GM18507 (cell line): ENCODE results near the gene KERA.
"Not testable (repeated sequence)": the region's sequence is repeated elsewhere in the genome, so short reads cannot be mapped to it uniquely, and the experiment has no call there.

ENCODE experiments used
- DNase-seq: peaks from one replicate; pipeline ENCODE4 v3.0.0; 2011; ENCODE audit warnings: low read depth; ENCODE audit not compliant: insufficient read length; ENCODE audit errors: extremely low spot score
- FAIRE-seq: peaks from 2 replicates; lab custom pipeline; 2011; peaks lifted over from hg19 to GRCh38; lab: Jason Lieb, UNC

KERA gene, protein sequence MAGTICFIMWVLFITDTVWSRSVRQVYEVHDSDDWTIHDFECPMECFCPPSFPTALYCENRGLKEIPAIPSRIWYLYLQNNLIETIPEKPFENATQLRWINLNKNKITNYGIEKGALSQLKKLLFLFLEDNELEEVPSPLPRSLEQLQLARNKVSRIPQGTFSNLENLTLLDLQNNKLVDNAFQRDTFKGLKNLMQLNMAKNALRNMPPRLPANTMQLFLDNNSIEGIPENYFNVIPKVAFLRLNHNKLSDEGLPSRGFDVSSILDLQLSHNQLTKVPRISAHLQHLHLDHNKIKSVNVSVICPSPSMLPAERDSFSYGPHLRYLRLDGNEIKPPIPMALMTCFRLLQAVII

DNA sequence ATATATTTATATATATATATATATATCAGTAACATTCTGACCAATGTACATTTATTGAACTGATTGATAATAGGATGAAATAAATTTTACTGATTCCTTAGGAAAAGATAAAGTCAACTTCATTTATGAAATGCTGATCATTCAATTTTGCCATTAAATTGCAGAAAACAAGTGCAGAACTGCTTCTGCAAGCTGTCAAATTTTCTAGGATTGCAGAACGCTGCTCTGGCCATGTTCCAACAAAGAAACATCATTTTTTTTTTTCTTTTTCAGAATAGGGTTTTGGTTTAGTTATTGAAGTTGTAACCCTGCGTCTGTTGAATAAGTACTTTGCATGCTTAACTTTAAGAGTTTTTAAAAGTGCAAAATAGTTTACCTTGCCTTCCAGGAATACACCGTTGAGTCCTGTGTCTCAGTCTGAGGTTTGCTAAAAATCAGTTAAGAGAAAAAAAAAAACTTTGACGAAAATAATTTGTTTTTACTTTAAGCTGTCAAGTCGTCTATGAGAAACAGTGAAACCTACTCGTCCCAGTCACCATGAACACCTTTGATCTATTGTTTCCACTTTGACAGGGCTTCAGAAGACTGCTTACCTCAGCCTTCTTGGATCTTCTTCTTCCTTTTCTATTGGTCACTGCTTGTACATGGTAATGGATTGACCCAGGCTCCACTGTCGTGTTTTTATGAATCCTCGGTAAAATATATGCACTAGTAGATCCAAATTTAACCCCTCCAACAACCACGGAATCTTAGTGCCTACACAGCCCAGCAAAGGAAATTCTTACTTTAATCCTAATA is at the start of gene KERA:
Gene KERA (minus strand): TSS at position 657 of the 798 bp plus-strand sequence. CDS start 1,743 bp downstream, outside the sequence.
- FAIRE-seq (no peak), DNase-seq (no peak)

DNA sequence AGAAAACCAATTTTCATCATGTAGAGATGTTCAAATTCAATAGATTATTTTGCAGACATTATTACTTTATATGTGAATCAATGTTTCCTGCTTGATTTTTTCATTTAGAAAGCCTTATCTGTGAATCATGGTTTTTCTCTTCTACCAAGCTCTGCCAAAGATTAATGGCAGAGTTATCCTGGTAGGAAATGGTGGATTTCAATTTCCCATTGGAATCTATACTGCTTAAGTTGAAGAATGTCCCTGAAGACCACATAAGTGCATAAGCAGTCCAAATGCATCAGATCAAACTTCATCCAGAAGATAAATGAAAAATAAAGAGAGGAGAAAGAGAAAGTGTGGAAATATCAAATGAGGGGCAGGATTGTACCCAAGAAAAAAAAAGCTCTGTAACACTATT is 48.5 kb upstream of the KERA start:
- DNase-seq (no peak), FAIRE-seq (no peak)

DNA sequence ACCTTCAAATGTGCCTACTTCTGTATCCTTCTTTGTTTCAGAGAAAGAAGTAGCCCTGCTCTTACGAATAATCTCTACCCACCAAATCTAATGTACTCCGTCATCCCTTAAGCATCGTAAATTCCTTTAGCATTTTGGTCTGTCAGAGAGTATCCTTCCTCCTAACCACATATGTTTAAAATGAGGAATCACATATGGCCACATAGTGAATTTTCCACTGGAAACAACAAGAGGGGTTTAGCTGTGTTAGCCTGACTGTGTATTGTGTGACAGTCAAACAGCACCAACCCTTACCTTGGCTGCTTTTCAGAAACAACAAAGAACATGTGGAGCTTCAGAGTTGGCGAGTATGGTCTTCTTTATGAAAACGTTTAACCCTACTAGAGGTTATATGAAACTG is 48.0 kb upstream of the KERA start:
- DNase-seq (no peak), FAIRE-seq (no peak)

DNA sequence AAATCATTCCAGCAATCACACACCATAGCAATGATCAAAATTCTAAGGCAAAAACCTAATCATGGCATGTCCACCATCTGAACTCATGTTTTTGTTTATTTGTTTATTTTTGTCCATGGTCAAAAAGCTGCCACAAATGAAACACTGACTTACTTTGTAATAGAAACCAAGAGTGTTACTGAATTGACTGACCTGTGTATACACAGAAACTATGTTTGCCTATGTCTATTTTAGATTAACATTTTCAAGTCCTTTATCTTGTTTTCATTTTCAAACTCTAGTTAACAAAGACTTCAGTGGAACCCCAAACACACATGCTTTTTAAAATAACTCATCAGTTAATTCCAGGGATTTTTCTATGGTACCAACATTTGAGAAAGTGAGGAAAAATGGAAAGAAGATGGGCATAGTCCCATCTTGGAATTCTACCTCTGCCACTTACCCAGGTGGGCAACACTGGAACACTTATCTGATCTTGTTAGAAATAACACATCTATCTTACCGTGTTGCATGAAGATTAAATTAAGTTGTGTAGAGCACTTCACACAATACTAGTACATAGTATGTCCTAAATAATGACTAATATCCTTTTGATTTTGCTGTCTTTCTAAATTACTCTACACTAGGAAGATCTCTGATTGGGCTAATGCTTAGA is 47.1 kb upstream of the KERA start:
- FAIRE-seq: peak; percentile 31

DNA sequence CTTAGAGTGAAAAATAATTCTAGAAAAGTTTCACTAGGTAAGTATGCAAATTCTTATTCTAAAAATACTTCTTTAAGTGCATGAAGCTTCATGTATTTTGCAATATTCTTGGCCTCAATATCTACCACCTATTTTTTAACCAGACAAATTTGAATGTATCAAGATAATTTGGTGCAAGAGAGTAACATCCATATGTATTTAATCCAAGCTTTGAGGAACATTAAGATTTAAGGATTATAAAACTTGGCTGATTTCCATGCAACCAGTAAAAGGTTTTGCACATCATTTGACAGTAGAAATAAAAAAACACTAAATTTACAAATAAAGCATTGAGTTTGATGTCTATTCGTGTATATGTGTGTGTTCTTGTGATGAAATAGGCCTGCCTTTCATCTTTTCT is 45.8 kb upstream of the KERA start:
- FAIRE-seq (no peak), DNase-seq (no peak)

More for the DNA sequence above, 47.1 kb upstream of the KERA start:
- DNase-seq: no peak

DNA sequence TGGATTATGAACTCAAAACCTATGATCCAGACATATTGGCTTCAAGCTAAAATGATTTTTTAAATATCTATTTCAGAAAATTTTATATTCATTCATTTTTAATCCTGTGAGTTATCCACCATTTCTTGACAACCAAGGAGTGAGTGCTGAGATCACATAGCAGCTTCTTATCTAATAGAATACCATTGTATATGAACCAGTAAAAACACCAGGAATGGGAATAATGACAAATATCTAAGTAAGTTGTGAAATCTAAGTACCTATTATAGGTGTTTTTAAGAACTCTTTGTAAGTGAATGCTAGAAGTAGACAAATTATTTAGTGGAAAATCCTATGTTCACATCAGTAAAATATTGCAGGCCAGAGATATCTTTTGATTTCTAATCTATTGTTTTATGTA is 45.3 kb upstream of the KERA start:
- DNase-seq: no peak
- FAIRE-seq: no peak

DNA sequence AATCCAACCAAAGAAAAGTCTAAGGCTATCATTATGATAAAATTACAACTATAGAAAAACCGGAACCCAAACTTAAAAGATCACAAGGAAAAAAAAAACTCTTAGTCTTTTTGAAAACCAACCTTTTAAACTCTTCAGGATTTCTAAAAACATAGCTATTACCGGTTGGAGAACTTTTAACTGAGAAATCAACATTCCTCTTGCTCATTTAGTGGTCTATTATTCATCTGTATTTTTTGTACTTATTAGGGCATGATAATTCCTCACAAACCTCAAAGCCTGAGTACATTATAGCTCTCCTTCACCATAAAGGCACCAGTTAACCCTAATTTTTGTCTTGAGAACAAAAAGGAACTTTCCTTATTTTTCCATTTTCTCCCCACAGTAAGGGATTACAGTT is 43.1 kb upstream of the KERA start:
- FAIRE-seq (no peak), DNase-seq (no peak)

DNA sequence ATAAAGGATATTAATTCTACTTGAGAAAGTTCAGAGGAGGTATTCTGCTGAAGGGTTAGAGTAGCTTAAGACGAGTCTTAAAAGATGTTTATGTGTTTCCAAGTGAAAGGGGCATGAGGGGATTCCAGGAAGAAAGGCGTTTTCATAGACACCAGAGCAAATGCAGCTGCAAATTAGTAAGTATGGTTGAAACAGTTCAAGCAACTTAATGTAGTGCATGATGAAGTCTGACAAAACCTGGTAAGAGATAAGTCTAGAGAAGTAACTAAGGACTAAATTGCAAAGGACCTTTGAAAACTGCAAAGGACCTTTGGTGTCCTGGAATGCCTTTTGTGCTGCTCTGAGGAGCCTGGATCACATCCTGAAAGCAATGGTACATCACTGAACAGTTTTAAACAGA is 42.0 kb upstream of the KERA start:
- DNase-seq: no peak

DNA sequence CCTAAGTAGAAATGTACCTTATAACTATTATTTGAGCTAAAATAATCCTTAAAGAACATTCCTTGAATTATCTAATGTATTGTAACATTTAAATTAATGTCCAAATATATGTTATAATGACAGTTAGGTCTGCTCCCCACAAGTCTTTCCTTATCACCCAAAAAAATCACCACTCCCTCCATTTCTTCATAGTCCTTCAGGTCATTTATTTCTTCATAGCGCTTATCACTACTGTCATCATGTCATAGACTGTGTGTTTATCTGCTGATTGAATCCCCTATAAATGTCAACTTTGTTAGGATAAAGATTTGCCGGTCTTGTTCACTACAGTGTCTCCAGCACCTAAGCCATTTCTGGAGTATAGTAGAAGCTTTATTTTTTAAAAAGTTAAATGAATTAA is 41.5 kb upstream of the KERA start:
- FAIRE-seq: no peak
- no peak for DNase-seq

More for the DNA sequence above, 42.0 kb upstream of the KERA start:
- FAIRE-seq: no peak

DNA sequence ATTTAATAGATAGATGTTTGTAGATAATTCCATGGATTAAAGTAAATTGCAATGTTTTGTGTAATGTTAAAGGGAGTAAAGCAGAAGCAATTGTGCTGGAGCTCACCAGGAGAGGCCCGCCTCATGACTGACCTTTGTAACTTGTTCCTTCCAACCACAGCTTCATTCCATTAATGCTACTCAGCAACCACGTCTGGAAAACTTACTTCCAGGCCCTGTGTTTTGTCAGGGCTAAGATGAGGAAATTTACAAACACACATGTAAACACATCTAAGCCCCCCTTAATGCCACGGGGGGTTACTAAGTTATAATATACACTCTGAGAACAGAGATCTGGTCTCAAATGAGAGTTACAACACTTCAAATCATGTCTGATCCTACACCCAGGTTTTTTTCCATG is 41.1 kb upstream of the KERA start:
- DNase-seq (no peak), FAIRE-seq (no peak)

DNA sequence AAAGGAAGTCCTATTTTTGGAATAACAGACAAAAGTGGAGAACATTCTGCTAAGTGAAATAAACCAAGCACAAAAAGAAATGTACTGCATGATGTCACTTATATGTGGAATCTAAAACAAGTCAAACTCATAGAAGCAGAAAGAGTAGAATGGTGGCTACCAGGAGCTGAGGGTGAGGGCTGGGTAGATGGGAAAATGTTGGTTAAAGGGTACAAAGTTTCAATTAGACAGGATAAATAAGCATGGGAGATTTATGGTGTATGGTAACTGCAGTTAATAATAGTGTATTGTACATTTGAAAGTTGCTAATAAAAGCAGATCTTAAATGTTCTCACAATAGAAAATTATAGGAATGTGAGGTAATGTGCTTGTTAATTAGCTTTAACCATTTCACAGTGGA is 40.6 kb upstream of the KERA start:
- FAIRE-seq (no peak), DNase-seq (no peak)

DNA sequence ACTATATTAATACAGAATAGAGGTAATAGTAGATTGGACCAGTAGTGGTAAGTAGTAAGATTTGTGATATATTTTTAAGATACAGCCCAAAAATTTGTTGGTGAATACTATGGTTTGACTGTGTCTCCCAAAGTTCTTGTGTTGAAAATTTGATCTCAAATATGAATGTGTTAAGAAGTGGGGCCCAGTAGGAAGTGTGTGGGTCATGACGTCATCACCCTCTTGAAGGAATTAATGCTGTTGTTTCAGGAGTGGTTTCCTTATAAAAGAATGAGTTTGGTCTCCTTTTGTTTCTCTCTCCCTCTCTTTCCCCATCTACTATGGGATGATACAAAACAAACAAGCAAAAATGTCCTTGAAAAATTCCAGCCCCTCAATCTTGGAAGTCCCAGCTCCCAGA is 37.1 kb upstream of the KERA start:
- no peak for DNase-seq
- no peak for FAIRE-seq

DNA sequence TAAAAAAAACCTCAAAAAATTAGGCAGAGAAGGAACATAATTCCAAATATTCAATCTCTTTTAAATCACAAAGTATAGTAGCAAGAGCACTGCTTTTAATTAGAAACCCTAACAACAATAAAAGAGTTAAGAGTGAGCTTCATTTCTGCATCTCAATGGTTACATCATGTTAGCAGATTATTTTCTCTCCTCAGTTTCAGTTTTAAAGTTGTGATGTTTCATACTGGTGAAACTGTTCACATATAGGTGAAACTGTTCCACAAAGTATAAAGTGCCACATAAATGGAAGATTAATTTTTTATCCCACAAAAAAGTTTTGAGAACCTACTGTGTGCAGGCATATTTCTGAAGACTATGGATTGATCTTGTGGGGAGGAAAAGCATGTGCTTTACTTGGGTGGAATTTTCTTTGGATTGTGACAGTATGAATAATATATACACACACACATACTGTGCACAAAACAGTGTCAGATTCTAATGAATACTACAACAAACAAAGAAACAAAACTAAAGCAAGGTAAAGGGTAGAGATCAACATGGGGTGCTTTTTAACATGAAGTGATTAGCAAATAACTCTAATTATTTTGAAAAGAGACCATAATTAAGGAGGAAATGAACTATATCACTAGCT is 36.3 kb upstream of the KERA start:
- DNase-seq (no peak), FAIRE-seq (no peak)

DNA sequence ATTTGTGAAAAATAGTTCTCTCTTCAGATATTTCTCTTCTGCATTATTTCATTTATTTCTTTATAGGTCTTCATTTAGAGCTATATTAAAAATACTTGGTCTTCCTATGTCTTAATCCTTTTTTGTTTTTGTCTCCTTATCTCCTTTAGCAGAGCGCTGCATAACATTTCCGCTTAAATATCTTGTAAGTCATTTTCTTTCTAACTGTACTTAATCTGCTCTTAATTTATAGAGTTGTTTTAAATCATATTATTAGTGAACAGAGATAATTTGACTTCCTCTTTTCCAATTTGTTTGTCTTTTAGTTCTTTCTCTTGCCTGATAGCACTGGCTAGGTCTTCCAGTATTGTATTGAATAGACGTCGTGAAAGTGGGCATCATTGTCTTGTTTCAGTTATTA is 35.5 kb upstream of the KERA start:
- FAIRE-seq (no peak), DNase-seq (no peak)

DNA sequence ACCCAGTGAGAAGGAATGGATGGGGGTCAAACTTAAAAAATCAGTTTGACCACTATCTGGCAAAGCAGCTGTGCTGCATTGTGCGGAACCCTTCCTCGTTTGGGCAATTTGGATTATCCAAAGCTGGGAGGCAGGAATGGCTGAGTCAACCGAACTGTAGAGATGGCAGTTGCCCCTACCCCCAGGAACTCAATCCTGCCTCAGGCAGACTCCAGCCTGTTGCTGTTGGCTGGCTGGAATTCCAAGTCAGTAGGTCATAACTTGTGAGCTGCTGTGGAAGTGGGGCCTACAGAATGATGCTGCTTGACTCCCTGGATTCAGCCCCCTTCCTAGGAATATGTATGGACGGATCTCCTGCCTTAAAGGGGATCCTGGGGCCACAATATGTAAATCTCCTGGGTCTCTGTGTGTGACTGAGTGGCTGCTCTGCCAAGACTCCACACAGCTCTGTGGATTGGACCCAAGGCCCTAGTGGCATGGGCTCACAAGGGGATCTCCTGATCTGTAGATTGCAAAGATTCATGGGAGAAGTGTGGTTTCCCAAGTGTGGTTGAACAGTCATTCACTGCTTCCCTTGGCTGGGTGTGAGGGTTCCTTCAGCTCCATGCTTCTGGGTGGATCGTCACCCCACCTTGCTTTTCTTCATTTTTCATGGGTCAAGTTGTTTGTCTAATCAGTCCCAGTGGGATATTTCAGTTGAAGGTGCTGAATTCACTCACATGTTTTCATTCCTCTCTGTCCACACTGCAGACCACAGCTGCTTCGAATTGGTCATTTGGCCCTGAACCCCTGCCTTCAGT is 34.3 kb upstream of the KERA start:
- FAIRE-seq (no peak), DNase-seq (no peak)

DNA sequence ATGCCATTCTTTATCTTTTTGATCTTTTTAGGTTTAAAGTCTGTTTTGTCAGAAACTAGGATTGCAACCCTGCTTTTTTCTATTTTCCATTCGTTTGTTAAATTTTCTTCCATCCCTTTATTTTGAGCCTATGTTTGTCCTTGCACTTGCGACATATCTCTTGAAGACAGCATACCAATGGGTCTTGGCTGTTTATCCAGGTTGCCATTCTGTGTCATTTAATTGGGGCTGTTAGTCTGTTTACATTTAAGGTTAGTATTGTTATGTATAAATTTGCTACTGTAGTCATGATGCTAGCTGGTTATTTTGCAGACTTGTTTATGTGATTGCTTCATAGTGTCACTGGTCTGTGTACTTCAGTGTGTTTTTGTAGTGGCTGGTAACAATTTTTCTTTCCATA is 32.1 kb upstream of the KERA start:
- DNase-seq, FAIRE-seq: not testable (repeated sequence)

DNA sequence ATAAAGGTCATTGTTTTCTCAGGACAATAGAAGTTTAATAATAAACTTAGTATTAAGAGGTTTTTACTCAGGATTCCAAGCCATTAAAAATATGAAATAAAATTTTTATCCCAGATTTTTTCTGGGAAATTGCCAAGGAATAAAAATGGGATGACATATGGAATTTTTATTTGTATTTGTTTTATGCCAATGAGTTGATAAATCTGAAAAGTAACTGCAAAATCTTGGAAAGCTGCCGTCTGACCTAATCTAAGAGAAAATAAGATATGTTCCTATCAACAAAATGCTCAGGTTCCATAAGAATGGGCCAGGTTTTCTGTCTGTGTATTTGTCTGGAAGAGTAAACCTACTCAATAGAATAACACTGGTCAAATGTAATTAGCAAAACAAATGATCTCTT is 22.2 kb upstream of the KERA start:
- DNase-seq (no peak), FAIRE-seq (no peak)

DNA sequence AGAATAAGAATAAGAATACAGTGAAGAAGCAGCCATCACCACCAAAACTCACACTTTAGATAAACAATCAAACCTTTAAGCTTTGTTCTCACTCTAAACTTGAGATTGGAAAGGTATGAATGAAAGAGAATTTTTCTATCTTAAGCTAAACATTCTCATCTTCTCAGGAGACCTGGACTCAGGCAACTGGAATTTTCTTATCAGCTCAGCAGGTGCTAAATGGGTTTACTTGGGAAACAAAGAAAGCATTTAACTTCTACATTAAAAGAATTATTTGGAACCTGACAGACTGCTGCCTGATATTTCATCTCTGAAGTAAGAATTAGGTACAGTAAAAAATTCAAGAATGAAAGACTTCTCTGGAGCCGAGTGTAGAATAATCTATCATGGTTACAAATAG is 20.7 kb upstream of the KERA start:
- FAIRE-seq (no peak), DNase-seq (no peak)

DNA sequence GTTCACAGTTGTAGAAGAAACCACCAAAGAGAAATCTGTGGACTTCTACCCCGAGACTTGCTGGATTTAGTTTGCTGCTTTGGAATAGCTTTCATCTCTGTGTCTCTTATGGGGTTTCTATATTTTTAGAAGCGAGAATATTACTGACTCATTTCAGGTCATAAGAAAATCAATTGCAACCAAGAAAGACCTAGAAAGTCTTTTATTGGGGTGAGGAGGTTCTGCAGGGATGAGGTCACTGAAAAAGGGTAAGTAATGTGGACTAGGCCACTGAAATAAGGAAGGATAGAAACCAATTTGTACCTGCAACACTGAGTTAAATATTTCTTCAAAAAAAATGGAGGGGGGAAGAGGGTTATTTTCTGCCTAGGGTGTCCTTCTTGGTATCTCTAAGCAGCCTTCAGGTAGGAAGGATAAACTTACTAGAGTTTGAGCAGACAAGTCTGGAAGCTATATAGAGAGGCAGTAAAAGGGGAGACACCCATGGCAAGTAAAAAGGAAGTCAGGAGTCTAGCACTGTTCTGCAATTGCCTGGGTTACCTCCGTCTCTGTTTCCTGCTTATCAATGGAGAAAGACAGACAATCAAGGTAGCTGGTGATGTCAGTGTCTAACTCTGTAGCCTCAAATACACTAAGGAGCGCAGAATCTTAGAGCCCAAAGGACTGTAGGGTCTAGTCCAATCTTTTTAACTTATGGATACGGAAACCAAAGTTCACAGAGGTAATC is 19.6 kb upstream of the KERA start:
- DNase-seq (no peak), FAIRE-seq (no peak)
